Activated T-cell treated with anti-CD3 and anti-CD28 coated beads for 24 hours (primary cell): ENCODE measurements around the gene MTHFD1.
A peak's percentile ranks its signal among the peaks of the same experiment; 100 is the strongest.

Experiments
- DNase-seq: peaks from one replicate; pipeline ENCODE4 v3.0.0-alpha.2; 2020; ENCODE audit warnings: low read depth

The MTHFD1 gene

DNA sequence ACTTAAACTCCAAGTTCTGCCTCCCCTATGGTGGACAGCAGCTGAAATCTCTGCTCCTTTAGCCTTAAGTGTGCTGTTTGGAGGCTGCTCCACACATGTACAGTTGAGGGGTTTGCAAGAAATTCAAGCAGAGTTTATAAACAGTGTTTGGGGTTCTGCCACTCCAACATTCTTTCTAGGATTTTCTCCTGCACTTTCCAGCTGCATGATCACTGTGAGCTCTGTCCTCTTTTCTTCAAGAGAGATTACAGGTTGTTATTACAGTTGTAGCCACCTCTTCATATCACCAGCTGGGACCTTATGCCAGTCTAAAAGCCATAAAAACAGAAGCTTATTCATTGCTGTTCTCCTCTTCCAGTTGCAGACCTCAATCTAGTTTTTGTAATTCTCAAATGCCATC, 107.1 kb downstream of the MTHFD1 start:
- no peak for DNase-seq

DNA sequence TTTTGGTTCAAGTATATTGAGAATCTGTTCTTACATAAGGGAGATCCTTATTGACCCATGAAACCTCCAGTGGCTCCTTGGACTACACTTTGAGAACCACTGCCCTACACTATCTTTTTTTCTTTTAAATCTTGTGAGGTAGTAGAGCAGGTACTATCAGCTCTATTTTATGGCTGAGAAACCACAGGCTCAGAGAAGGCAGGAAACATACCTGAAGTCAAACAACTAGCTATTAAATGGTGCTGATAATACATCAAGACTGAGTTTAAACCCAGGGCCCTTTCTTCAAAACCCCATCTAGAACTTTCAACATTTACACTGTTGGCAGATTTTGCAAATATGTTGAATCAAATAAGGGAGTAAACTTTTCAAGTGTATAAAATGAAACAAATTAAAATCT, 108.6 kb downstream of the MTHFD1 start:
- no peak for DNase-seq

- no peak for DNase-seq
Measured at GRCh38 chr14:64500088-64500487, 111.9 kb downstream of the MTHFD1 start.

- DNase-seq: no peak
Measured at GRCh38 chr14:64501411-64502171, 113.4 kb downstream of the MTHFD1 start.

DNA sequence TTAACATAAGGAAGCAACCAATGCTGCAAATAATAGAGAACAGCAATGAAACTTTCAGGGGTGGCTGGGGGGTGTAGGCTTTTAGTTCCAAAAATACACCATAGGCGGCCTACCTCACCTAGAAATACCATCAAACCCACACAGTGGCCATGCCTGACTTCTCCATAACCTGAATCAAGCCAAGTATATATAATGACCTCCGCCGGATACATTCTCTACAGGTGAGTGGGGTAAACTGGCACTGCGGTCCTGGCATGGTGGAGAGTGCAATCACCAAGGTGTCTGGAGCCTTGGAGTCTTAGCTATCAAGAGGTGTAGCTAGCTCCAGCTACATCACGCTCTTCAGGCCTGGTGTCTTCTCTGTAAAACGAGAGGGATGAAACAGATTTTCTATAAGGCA, 114.3 kb downstream of the MTHFD1 start:
- no peak for DNase-seq

DNA sequence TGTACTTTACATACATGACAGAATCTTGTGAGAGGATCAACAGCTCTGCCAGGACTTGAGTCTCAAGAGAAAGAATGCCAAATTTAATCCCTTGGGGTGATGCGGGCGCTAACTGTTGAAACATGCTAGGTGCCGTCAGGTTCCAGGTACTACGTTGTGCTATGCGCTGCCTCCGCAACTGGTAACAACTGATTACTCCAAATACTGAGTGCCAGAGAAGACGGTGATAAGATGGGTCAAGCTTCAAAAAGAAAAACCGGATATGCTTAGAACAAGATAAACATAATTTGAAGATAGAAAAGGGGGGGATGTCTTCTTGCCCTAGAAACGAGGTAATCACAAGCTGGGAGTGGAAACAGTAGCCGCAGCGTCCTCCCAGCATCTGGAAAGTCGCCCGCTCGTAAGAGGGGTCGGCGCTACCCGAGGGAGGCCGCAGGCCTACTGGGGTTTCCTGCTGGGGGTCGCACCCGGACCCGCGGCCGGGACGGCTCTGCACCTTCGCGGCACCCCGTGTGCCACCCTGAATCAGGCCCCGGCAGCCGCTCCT, 114.8 kb downstream of the MTHFD1 start:
- no peak for DNase-seq

DNA sequence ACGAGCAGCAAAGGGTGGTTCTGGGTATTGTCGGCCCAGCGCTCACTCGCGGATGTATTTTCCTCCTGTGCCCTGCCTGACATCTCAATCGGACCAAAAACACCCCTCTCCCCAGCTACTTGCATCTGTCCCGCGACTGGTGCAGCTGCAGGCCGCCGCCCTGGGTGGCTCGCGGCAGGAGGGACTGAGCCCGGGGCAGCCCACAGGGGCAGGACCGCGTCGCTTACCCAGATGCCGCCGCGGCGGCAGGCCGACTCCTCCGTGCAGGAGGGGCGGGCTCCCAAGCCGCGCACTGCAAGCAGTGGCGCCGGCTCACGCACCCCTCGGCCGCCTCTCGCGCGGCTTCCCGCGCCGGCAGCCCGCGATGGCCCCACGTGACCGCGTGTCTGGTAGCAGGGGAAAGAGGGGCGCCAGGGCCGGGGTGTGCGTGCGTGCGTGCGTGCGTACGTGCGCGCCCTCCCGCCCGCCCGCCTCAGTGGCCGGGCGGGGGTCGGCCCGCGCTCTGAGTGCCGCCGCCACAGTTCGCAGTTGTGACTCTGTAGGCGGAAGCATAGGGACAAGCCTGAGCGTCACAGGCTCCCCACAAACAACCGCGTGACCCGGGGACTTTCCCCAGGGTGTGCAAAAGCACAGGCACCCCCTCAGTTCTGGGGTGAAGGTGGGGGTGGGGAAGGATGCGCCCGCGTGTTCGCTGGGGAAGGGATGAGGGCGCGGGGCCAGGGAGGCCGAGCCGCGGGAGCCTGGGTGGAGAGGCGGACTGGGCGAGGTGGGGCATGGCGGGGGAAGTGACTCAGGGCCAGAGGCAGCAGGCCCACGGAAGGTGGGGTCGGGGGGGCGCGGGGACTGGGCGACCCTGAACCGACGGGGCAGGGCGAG, 115.5 kb downstream of the MTHFD1 start, which contains the start of gene ZBTB25:
Gene ZBTB25, minus strand, starts transcription at position 405 of the 876 bp plus-strand sequence. CDS start 13,305 bp downstream, outside the sequence.
- DNase-seq: peak; percentile 91

DNA sequence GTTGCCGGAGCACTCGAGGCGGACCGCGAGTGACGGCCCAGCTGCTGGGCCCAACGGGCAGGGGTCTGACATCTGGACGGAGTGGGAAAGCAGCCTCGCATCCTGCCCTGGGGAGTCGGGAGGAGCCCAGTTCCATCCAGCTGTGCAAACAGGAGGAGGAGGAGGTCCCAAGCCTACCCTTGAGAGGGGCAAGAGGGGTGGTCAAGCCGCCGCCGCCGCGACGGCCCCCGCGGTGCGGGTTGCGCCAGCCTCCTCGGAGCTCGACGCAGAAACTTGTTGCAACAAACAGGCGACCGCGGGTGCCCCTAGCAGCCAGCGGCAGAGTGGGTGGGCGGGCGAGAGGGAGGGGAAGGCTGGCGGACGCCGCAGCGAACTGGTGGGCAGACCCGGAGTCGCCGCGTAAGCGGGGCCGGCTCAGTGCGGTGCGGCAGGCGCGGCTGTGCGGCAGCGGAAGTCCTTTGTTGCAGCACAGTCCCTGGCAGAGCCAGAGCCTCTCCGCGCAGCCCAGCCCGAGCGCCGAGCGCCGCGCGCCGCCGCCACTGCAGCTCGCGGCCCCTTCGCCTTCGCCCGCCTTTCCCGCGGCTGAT, 116.2 kb downstream of the MTHFD1 start, which contains the start of gene ZBTB1:
Gene ZBTB1, plus strand, starts transcription at position 461 of the 587 bp plus-strand sequence. CDS start 16,735 bp downstream, outside the sequence.
- peak; percentile 81 for DNase-seq

- peak; percentile 81 for DNase-seq
Measured at GRCh38 chr14:64504897-64505794, 117.0 kb downstream of the MTHFD1 start.

- no peak for DNase-seq
Measured at GRCh38 chr14:64506721-64507120, 118.6 kb downstream of the MTHFD1 start.

- DNase-seq: no peak
Measured at GRCh38 chr14:64507376-64508156, 119.4 kb downstream of the MTHFD1 start.

- no peak for DNase-seq
Measured at GRCh38 chr14:64508215-64508776, 120.1 kb downstream of the MTHFD1 start.

GRCh38 chr14:64509036-64509435, 120.9 kb downstream of the MTHFD1 start:
- DNase-seq: no peak
